IPS-18a (cell line): ENCODE results near the gene ZNF285.
"Not testable (repeated sequence)": the region's sequence is repeated elsewhere in the genome, so short reads cannot be mapped to it uniquely, and the experiment has no call there.

Experiments used
- H3K27ac ChIP-seq: one replicate; pipeline ENCODE4 v1.5.1; 2013; ENCODE audit warnings: low read length
- H3K27me3 ChIP-seq: one replicate; pipeline ENCODE4 v1.6.1; 2013; ENCODE audit warnings: mild to moderate bottlenecking, low read length; ENCODE audit not compliant: control insufficient read depth, insufficient read depth
- H3K36me3 ChIP-seq: one replicate; pipeline ENCODE4 v1.6.1; 2013; ENCODE audit warnings: low read depth, low read length; ENCODE audit not compliant: control insufficient read depth
- H3K4me1 ChIP-seq: one replicate; pipeline ENCODE4 v1.6.1; 2013; ENCODE audit warnings: low read depth, low read length; ENCODE audit not compliant: control insufficient read depth
- H3K4me3 ChIP-seq: one replicate; pipeline ENCODE4 v1.5.1; 2013; ENCODE audit warnings: low read length
- H3K9ac ChIP-seq: one replicate; pipeline ENCODE4 v1.6.1; 2013; ENCODE audit warnings: mild to moderate bottlenecking, low read length, moderate library complexity
- H3K9me3 ChIP-seq: one replicate; pipeline ENCODE4 v1.6.1; 2013; ENCODE audit warnings: low read depth, low read length; ENCODE audit not compliant: control insufficient read depth

The ZNF285 gene

DNA sequence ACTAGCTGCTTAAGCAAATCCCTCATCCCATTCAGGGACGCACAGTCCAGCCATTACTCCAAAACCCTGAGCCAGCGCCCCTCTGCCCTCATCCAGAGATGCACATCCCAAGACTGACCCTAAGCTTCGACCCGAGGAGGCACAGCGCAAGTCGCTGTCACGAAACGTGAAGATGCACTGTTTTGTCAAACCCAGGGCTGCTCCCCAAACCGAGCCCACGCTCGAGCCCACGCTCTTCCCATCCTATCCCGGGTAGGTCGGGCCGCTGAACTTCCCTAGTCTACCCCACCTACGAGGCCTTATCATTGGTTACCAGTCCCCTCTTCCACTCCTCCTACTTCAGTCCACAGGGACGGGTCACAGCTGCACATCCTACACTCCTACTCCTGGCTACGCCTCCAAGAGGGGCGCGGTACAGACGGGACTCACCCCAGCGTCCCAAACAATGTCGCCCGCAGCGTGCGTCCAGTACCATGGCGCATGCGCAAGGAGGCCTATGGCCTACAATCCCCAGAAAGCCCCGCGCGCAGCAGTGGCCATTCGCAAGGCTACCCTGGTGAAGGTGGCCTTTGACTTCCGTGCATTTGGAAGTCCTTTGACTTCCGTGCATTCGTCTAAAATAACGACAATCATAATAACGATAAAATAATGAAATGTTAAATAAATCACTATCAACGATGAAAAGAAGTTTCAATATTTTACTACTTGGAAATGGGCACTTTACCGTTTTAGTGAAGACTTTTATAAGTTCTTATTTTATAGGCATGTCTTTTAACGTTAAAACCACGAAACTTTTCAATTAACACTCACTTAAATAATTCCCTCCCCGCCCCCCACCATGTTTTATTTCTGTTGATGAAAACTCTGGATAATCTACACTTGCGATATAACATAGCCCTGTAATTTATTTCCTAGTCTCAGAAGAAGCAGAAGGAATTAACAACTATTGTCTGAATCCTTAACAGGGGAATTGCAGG is at the start of gene ZNF285:
TSS of gene ZNF285 (minus strand) at position 470 of the 977 bp plus-strand sequence. CDS start 4,395 bp downstream, outside the sequence.
- no peaks in the 10 kb centered on the region for H3K36me3 ChIP-seq
- peak within 1 kb of the TSS; percentile 42 for H3K9ac ChIP-seq
- no peak within 1 kb of the TSS for H3K27ac ChIP-seq
- no peaks in the 10 kb centered on the region for H3K4me1 ChIP-seq
- peak within 1 kb of the TSS; percentile 91 for H3K4me3 ChIP-seq
- H3K9me3 ChIP-seq = peaks cover 10% of the 10 kb centered on the region
- no peaks in the 10 kb centered on the region for H3K27me3 ChIP-seq

- Histone ChIP-seq H3K27ac (no peak within 1 kb of the TSS), H3K4me3 (peak within 1 kb of the TSS; percentile 60), H3K9me3 (peaks cover 63% of the 10 kb centered on the region), H3K9ac (no peak within 1 kb of the TSS), H3K27me3 (no peaks in the 10 kb centered on the region), H3K4me1 (no peaks in the 10 kb centered on the region), H3K36me3 (no peaks in the 10 kb centered on the region)
Measured at GRCh38 chr19:44447916-44448674, 46.7 kb upstream of the ZNF285 start, which contains the start of gene ZNF229. TSS of gene ZNF229 (minus strand) at chr19:44448472. CDS start at chr19:44442847, 5,625 bp downstream.

GRCh38 chr19:44438441-44438840 is 37.0 kb upstream of the ZNF285 start:
- peaks cover 51% of the 10 kb centered on the region for H3K9me3 ChIP-seq
- no peak overlapping the region for H3K27ac ChIP-seq
- no peak overlapping the region for H3K9ac ChIP-seq
- no peaks in the 10 kb centered on the region for H3K4me1 ChIP-seq
- no peaks in the 10 kb centered on the region for H3K27me3 ChIP-seq
- H3K36me3 ChIP-seq = no peaks in the 10 kb centered on the region
- no peak overlapping the region for H3K4me3 ChIP-seq

DNA sequence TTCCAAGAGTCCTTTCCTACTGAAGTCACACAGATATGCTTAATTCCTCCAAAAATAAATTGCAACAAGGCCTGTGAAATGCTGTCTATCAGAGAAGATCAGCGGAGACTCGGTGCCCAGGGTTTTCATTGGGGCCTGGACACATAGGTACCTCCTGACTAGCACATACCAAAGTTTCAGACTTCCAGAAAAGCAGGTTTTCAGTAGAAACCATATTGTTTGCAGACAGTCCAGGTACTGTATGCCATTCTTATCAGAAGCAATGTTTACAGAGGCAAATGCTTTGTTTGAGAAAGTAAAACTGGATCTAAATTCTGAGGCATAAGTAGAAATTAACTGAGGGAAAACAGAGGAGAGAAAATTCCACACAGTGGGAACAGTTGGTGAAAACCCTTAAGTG is 34.0 kb upstream of the ZNF285 start:
- H3K27me3 ChIP-seq = no peaks in the 10 kb centered on the region
- peaks cover 64% of the 10 kb centered on the region for H3K9me3 ChIP-seq
- no peaks in the 10 kb centered on the region for H3K4me1 ChIP-seq
- no peaks in the 10 kb centered on the region for H3K36me3 ChIP-seq
- no peak overlapping the region for H3K9ac ChIP-seq
- H3K4me3 ChIP-seq = no peak overlapping the region
- H3K27ac ChIP-seq = no peak overlapping the region

DNA sequence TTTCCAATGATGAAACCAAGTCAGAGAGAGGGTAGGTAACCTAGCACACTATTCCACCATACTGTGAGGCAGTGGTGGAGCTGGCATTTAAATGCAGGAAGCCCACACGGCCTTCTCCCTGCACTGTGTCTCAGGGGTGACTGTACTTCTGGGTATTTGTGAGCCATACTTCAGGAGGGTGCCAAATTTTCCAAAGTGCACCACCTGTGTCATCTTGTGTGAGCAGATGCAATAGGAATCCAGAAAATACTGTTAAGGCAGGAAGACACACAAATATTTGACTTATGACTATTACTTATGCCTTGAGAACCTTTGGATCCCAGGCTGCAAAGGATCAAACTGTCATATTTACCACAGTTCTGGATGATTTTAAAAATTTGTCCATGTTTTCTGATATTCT is 29.5 kb upstream of the ZNF285 start:
- Histone ChIP-seq H3K27ac (no peak overlapping the region), H3K27me3 (no peaks in the 10 kb centered on the region), H3K9ac (no peak overlapping the region), H3K4me3 (no peak overlapping the region), H3K36me3 (no peaks in the 10 kb centered on the region), H3K4me1 (no peaks in the 10 kb centered on the region), H3K9me3 (peaks cover 79% of the 10 kb centered on the region)

DNA sequence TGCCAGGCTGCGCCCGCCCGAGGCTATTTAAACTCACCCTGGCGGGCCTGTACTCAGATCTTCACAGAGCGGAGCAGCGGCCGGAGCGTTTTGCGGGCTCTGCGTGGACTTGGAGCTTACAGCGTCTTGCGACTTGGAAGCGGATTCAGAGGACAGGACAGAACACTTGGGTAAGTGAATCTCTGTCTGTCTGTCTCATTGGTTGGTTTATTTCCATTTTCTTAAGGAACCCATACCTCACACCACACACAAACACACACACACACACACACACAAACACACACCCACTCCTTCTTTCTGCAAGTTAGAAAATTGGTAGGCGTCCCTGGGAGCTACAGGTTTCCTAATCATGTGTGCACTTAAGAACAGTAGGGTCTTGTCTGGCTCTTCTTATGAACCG is 14.1 kb upstream of the ZNF285 start:
- H3K27me3 ChIP-seq, H3K9ac ChIP-seq, H3K36me3 ChIP-seq, H3K4me3 ChIP-seq, H3K4me1 ChIP-seq, H3K27ac ChIP-seq: not testable (repeated sequence)
- H3K9me3 ChIP-seq = peaks cover 59% of the 10 kb centered on the region

- H3K4me1 ChIP-seq, H3K27me3 ChIP-seq, H3K9ac ChIP-seq, H3K27ac ChIP-seq, H3K4me3 ChIP-seq, H3K36me3 ChIP-seq: not testable (repeated sequence)
- peaks cover 27% of the 10 kb centered on the region for H3K9me3 ChIP-seq
Measured at GRCh38 chr19:44389268-44389667, 12.1 kb downstream of the ZNF285 start.

DNA sequence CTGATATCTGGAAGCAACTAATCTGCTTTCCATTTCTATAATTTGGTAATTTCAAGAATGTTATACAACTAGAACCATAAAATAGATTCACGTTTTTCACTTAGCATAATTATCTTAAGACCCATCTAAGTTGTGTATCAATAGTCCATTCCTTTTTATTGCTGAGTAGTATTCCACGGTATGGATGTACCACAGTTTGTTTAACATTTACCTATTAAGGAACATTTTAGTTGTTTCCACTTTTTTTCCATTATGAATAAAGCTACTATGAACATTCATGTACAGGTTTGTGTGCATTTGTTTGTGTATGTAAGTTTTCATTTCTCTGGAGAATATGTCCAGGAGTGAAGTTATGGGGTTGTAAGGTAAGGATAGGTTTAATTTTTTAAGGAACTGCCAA is 26.6 kb downstream of the ZNF285 start:
- Histone ChIP-seq H3K27me3 (no peaks in the 10 kb centered on the region), H3K36me3 (no peaks in the 10 kb centered on the region), H3K9me3 (peaks cover 29% of the 10 kb centered on the region), H3K27ac (no peak overlapping the region), H3K9ac (no peak overlapping the region), H3K4me1 (no peaks in the 10 kb centered on the region), H3K4me3 (no peak overlapping the region)

DNA sequence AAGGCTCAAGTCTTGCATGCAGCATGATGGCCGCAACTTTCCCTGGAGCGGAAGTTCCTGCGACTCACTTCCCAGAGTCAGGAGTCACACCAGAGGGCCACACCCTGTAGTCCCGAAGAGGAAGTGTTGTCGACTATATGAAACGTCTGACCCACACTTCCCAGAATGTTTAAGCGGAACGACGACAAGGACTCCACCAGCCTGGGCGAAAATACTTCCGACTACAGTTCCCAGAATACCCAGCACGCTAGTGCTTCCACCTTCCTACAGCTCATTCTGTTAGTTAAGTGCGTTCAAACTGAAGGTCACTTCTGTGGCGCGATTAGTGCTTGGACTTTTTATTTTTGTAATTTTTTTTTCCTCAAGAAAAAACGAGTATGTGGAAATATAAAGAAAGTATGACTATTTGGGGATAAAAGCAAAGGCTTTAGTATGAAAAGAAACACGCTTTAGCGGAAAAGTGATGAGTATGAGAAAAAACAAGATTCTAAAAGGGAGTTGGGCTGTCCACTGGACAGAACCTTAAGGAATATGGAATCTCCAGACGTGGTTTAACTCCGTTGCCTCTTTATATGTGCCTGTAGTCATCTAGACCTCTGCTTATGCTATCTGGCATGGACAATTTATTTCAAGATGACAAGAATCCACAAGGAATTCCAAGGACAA is 29.5 kb downstream of the ZNF285 start:
- Histone ChIP-seq H3K27me3 (no peaks in the 10 kb centered on the region), H3K4me1 (no peaks in the 10 kb centered on the region)

GRCh38 chr19:44367024-44367423 is 34.4 kb downstream of the ZNF285 start:
- Histone ChIP-seq H3K4me1 (no peaks in the 10 kb centered on the region), H3K27ac (no peak overlapping the region), H3K27me3 (no peaks in the 10 kb centered on the region), H3K9ac (no peak overlapping the region), H3K36me3 (no peaks in the 10 kb centered on the region), H3K9me3 (peaks cover 9% of the 10 kb centered on the region), H3K4me3 (no peak overlapping the region)

More for the DNA sequence above, 29.5 kb downstream of the ZNF285 start:
- H3K27ac ChIP-seq = no peak overlapping the region
- no peak overlapping the region for H3K9ac ChIP-seq
- H3K36me3 ChIP-seq = no peaks in the 10 kb centered on the region
- no peak overlapping the region for H3K4me3 ChIP-seq
- H3K9me3 ChIP-seq = peaks cover 26% of the 10 kb centered on the region
